GM12878 (cell line): ENCODE results near the gene MT1X. TPM values are rescaled to one million over a fixed set of nuclear protein-coding genes. Genes with fewer than 3 reads are reported as not detected.

Experiments used
- ATAC-seq: fragments of 200-7000 bp; cut with Tn5 transposase; 3 replicates; pipeline ENCODE4 v1.9.1; 2020; ENCODE audit warnings: mild to moderate bottlenecking, moderate library complexity
- BruUV-seq: library from RNA; stranded (reverse); fragments of 400-500 nt; replicated peaks from 2 replicates; lab custom pipeline; 2021; lab: Mats Ljungman, UMichigan
- CTCF ChIA-PET: fragments of 300-600 bp; sonication (Branson Sonifier 250); formaldehyde crosslinking; extraction: SDS; loops from one replicate; lab custom pipeline; 2021; ENCODE audit warnings: inconsistent platforms; lab: Yijun Ruan, JAX
- POLR2A ChIA-PET: fragments of 350-600 bp; formaldehyde crosslinking; extraction: SDS; loops from one replicate; lab custom pipeline; 2021; ENCODE audit warnings: inconsistent platforms; lab: Charles Lee
- RAD21 ChIA-PET: fragments of 300-600 bp; sonication (Branson Sonifier 250); formaldehyde crosslinking; loops from one replicate; lab custom pipeline; 2023; ENCODE audit warnings: antibody characterized with exemption; ENCODE audit not compliant: unreplicated experiment; lab: Charles Lee
- SMC1A ChIA-PET: fragments of 300-600 bp; sonication (Branson Sonifier 250); formaldehyde crosslinking; loops from one replicate; lab custom pipeline; 2023; ENCODE audit not compliant: unreplicated experiment, uncharacterized antibody; lab: Charles Lee
- DNase-seq: peaks from one replicate; pipeline ENCODE4 v3.0.0-alpha.2; 2011; ENCODE audit warnings: low read depth, low spot score
- FAIRE-seq: peaks from 3 replicates; lab custom pipeline; 2011; peaks lifted over from hg19 to GRCh38; lab: Jason Lieb, UNC
- H2AFZ ChIP-seq: 2 replicates; pipeline ENCODE4 v1.6.0; 2011; ENCODE audit warnings: low read depth, low read length, control low read depth; ENCODE audit not compliant: control insufficient read depth
- H3K27ac ChIP-seq: 2 replicates; pipeline ENCODE4 v1.5.1; 2011; ENCODE audit warnings: control low read depth; ENCODE audit not compliant: control insufficient read depth, insufficient read depth
- H3K27me3 ChIP-seq, 2 experiments: replicated peaks in 1 of 2; 2 replicates each; pipeline versions ENCODE4 v1.6.0 to v1.6.1; 2011; ENCODE audit warnings: low read length in 1 of 2; ENCODE audit not compliant: control insufficient read depth in 2 of 2, insufficient read depth in 2 of 2
- H3K36me3 ChIP-seq, 2 experiments: 2 replicates each; pipeline ENCODE4 v1.5.1; 2011; ENCODE audit warnings: low read length in 1 of 2; ENCODE audit not compliant: control insufficient read depth in 2 of 2, insufficient read depth in 2 of 2
- H3K4me1 ChIP-seq: 2 replicates; pipeline ENCODE4 v1.6.1; 2011; ENCODE audit warnings: mild to moderate bottlenecking, low read length, moderate library complexity, mixed read lengths; ENCODE audit not compliant: control insufficient read depth, insufficient read depth
- H3K4me2 ChIP-seq: 2 replicates; pipeline ENCODE4 v1.6.0; 2011; ENCODE audit warnings: control low read depth; ENCODE audit not compliant: control insufficient read depth, insufficient read depth
- H3K4me3 ChIP-seq: fragments of 200-600 bp; sonication (generic); 2 replicates; pipeline ENCODE4 v1.5.1; 2016
- H3K79me2 ChIP-seq: 2 replicates; pipeline ENCODE4 v1.6.0; 2011; ENCODE audit warnings: low read length; ENCODE audit not compliant: control insufficient read depth, insufficient read depth
- H3K9ac ChIP-seq: 2 replicates; pipeline ENCODE4 v1.8.0; 2011; ENCODE audit warnings: low read length, control low read depth, mixed read lengths; ENCODE audit not compliant: control insufficient read depth, insufficient read depth
- H3K9me3 ChIP-seq: replicated peaks from 3 replicates; pipeline ENCODE4 v1.5.1; 2011; ENCODE audit warnings: mild to moderate bottlenecking, low read length; ENCODE audit not compliant: control insufficient read depth, insufficient read depth
- H4K20me1 ChIP-seq: 2 replicates; pipeline ENCODE4 v1.6.0; 2011; ENCODE audit not compliant: control insufficient read depth, insufficient read depth
- BMI1 ChIP-seq: fragments of 450-650 bp; IDR thresholded peaks from 2 replicates; pipeline ENCODE4 v1.6.1; 2016; ENCODE audit warnings: mild to moderate bottlenecking, moderate library complexity, borderline replicate concordance
- EGR1 ChIP-seq, 2 experiments: IDR thresholded peaks; 1 replicate in 1 of 2; 2 replicates in 1 of 2; pipeline ENCODE4 v1.6.1; 2011 to 2012; ENCODE audit warnings: low read depth in 2 of 2, low read length in 2 of 2, borderline replicate concordance in 1 of 2, mild to moderate bottlenecking in 1 of 2, moderate library complexity in 1 of 2
- ESRRA ChIP-seq: IDR thresholded peaks from 2 replicates; pipeline ENCODE4 v1.6.1; 2012; ENCODE audit warnings: mild to moderate bottlenecking, low read length, improper control_type of control experiment
- FOS ChIP-seq: IDR thresholded peaks from 3 replicates; pipeline ENCODE4 v1.6.1; 2011; ENCODE audit warnings: borderline replicate concordance; ENCODE audit not compliant: insufficient read length; ENCODE audit errors: extremely low read depth
- FOXK2 ChIP-seq: fragments of 450-650 bp; IDR thresholded peaks from 2 replicates; pipeline ENCODE4 v1.6.1; 2017; ENCODE audit warnings: mild to moderate bottlenecking, moderate library complexity
- FOXM1 ChIP-seq: IDR thresholded peaks from 2 replicates; pipeline ENCODE4 v1.6.1; 2012; ENCODE audit warnings: low read depth, mild to moderate bottlenecking, inconsistent platforms, low read length, moderate library complexity
- IKZF2 ChIP-seq, 2 experiments: fragments of 450-650 bp; IDR thresholded peaks; 2 replicates each; pipeline ENCODE4 v1.6.1; 2017; ENCODE audit warnings: mild to moderate bottlenecking in 2 of 2, moderate library complexity in 2 of 2
- NR2F1 ChIP-seq: fragments of 450-650 bp; conservative IDR thresholded peaks from 2 replicates; pipeline ENCODE4 v1.6.1; 2017; ENCODE audit warnings: mild to moderate bottlenecking
- NRF1 ChIP-seq: conservative IDR thresholded peaks from 2 replicates; pipeline ENCODE4 v1.6.1; 2011; ENCODE audit warnings: mild to moderate bottlenecking, low read depth, low read length, improper control_type of control experiment
- POLR2AphosphoS2 ChIP-seq: IDR thresholded peaks from 2 replicates; pipeline ENCODE4 v1.6.1; 2011; ENCODE audit warnings: low read depth, mild to moderate bottlenecking, low read length, improper control_type of control experiment, moderate library complexity
- RB1 ChIP-seq: fragments of 450-650 bp; formaldehyde crosslinking; IDR thresholded peaks from 2 replicates; pipeline ENCODE4 v1.6.1; 2017; ENCODE audit warnings: mild to moderate bottlenecking, borderline replicate concordance
- SMARCA5 ChIP-seq: fragments of 450-650 bp; IDR thresholded peaks from 2 replicates; pipeline ENCODE4 v1.6.1; 2017; ENCODE audit warnings: mild to moderate bottlenecking
- SRF ChIP-seq, 2 experiments: IDR thresholded peaks; 2 replicates each; pipeline ENCODE4 v1.6.1; 2011; ENCODE audit warnings: low read depth in 2 of 2, low read length in 2 of 2, mild to moderate bottlenecking in 1 of 2, moderate library complexity in 1 of 2
- TCF3 ChIP-seq: IDR thresholded peaks from 2 replicates; pipeline ENCODE4 v1.6.1; 2012; ENCODE audit warnings: low read depth, mild to moderate bottlenecking, low read length, borderline replicate concordance; ENCODE audit not compliant: insufficient read depth
- WRNIP1 ChIP-seq: IDR thresholded peaks from 2 replicates; pipeline ENCODE4 v1.6.1; 2011; ENCODE audit warnings: low read depth, low read length, improper control_type of control experiment, borderline replicate concordance
- ZNF622 ChIP-seq: fragments of 450-650 bp; IDR thresholded peaks from 2 replicates; pipeline ENCODE4 v1.6.1; 2017; ENCODE audit warnings: mild to moderate bottlenecking, inconsistent platforms
- WGBS: methylation state at CpG from one replicate; pipeline ENCODE4 v1.1.6; 2016; ENCODE audit warnings: low lambda C conversion rate; ENCODE audit not compliant: insufficient replicate concordance, insufficient coverage; ENCODE audit errors: missing lambda C conversion rate; 5-methylcytosine and 5-hydroxymethylcytosine counted together
- in situ Hi-C: fragments of 300-500 bp; cut with MboI; formaldehyde crosslinking; loops from 9 replicates; pipeline ENCODE4 v1.14.3; 2018; ENCODE audit warnings: mixed read lengths
- intact Hi-C: fragments of 100-400 bp; cut with micrococcal nuclease; formaldehyde crosslinking; loops from one replicate; pipeline ENCODE4 v1.14.2; 2022; ENCODE audit not compliant: unreplicated experiment
- polyA plus RNA-seq, 11 experiments: library from polyadenylated mRNA; depleted of rRNA in 4 of 11; unstranded in 6 of 11; stranded (reverse) in 5 of 11; fragments of >200 nt; fragmentation: Nextera tagmentation in 4 of 11; fragmentation: Illumina TruSeq in 1 of 11; extraction: Ambion mirVana in 4 of 11; extraction: Trizol in 1 of 11; gene quantifications; 1 replicate in 1 of 11; 2 replicates in 10 of 11; pipeline versions ENCODE4 v1.2.1 to v1.2.3, GENCODE V29; 2011 to 2016; ENCODE audit warnings: inconsistent platforms in 2 of 11, missing spikeins in 2 of 11, low read depth in 1 of 11
- total RNA-seq, 4 experiments: library from RNA; depleted of rRNA in 3 of 4; stranded (reverse); fragments of >200 nt in 3 of 4; fragmentation: Illumina TruSeq in 1 of 4; extraction: Trizol in 1 of 4; gene quantifications; 2 replicates each; pipeline versions ENCODE4 v1.2.1 to v1.2.3, GENCODE V29; 2013 to 2021
- TF ChIP-seq, protein P1 (sequence below): fragments of 450-650 bp; formaldehyde crosslinking; IDR thresholded peaks from 2 replicates; pipeline ENCODE4 v1.4.0; 2022; ENCODE audit warnings: mild to moderate bottlenecking, moderate library complexity

Gene MT1X
- total and polyA plus RNA-seq, 10 of the 15 experiments (the other 5 are each of a cell fraction or from before 2014, with no cell fraction given), result 5.8 to 65.6 (median 15.4) TPM

DNA sequence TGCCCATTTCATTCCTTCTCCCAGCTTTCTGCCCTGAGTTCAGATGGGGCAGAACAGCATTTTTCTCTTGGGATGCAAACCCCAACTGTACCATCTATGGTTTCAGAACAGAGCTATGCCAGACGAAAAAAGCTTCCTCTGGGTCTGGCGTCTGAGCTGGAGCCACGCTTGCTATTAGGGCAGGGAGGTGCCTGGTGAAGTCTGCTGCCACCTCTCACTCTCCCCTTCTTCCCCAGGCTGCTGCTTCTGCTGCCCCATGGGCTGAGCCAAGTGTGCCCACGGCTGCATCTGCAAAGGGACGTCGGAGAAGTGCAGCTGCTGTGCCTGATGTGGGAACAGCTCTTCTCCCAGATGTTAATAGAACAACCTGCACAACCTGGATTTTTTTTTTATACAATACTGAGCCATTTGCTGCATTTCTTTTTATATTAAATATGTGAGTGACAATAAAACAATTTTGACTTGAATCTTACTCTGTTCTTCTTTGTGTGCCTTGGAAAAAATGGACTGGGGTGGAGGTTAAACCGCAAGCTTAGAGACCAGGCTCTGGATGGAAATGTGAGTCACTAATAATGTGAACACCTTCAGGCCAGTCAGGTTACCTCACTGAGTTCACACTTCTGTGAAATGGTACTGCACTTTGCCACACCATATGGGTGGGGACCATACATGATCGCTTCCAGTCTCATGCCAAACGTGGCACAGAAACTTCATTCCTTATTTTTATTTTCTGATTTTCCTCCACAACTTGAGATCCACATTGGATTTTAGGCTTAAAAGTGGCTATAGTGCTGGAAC is 45.5 kb upstream of the MT1X start:
- Histone ChIP-seq H4K20me1 (no peaks in the 10 kb centered on the region), H3K27ac (no peak overlapping the region), H3K36me3 (no peaks in the 10 kb centered on the region), H3K4me3 (no peak overlapping the region), H2AFZ (no peak overlapping the region), H3K4me2 (no peak overlapping the region), H3K27me3 (peaks cover 18 to 24% of the 10 kb centered on the region in 2 experiments), H3K9ac (no peak overlapping the region), H3K9me3 (no peaks in the 10 kb centered on the region), H3K79me2 (no peaks in the 10 kb centered on the region), H3K4me1 (no peaks in the 10 kb centered on the region)
- no TSS peak for BruUV-seq
- 11% methylated on average over 9 of the region's 9 CpGs for WGBS
- SMC1A ChIA-PET, result no interaction called here
- no peak for FAIRE-seq
- intact Hi-C loops, result no loop called here
- no peak for ATAC-seq
- POLR2A ChIA-PET, result no interaction called here
- in situ Hi-C loops, result no loop called here
- RAD21 ChIA-PET, result no interaction called here
- CTCF ChIA-PET, result no interaction called here
- no peak for TF ChIP-seq RB1
- no peak for TF ChIP-seq NR2F1
- TF ChIP-seq IKZF2 (IDR thresholded peaks at IDR 0.05), result no peak
- no peak for TF ChIP-seq TCF3
- no peak for TF ChIP-seq FOS
- TF ChIP-seq EGR1 (IDR thresholded peaks at IDR 0.05; ENCODE audit: borderline replicate concordance in 1 of 2, low read depth in 2 of 2, low read length in 2 of 2), result no peak
- no peak for TF ChIP-seq ESRRA
- no peak for TF ChIP-seq NRF1
- TF ChIP-seq POLR2AphosphoS2, result no peak
- no peak for TF ChIP-seq BMI1
- no peak for TF ChIP-seq FOXM1
- TF ChIP-seq, protein P1, sequence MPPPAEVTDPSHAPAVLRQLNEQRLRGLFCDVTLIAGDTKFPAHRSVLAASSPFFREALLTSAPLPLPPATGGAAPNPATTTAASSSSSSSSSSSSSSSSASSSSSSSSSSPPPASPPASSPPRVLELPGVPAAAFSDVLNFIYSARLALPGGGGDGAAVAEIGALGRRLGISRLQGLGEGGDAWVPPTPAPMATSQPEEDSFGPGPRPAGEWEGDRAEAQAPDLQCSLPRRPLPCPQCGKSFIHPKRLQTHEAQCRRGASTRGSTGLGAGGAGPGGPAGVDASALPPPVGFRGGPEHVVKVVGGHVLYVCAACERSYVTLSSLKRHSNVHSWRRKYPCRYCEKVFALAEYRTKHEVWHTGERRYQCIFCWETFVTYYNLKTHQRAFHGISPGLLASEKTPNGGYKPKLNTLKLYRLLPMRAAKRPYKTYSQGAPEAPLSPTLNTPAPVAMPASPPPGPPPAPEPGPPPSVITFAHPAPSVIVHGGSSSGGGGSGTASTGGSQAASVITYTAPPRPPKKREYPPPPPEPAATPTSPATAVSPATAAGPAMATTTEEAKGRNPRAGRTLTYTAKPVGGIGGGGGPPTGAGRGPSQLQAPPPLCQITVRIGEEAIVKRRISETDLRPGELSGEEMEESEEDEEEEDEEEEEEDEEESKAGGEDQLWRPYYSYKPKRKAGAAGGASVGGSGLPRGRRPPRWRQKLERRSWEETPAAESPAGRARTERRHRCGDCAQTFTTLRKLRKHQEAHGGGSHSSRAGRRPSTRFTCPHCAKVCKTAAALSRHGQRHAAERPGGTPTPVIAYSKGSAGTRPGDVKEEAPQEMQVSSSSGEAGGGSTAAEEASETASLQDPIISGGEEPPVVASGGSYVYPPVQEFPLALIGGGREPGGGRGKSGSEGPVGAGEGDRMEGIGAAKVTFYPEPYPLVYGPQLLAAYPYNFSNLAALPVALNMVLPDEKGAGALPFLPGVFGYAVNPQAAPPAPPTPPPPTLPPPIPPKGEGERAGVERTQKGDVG, result no peak
- no peak for TF ChIP-seq SMARCA5
- TF ChIP-seq WRNIP1, result no peak
- no peak for TF ChIP-seq FOXK2
- no peak for TF ChIP-seq ZNF622
- no peak for TF ChIP-seq SRF (IDR thresholded peaks at IDR 0.05; ENCODE audit: low read depth in 2 of 2, low read length in 2 of 2)
- no peak for DNase-seq
